IMR-90 (cell line): ENCODE data around the gene WNT7A. TPM values are rescaled to one million over a fixed set of nuclear protein-coding genes. Genes with fewer than 3 reads are reported as not detected.

Experiments
- ATAC-seq: fragments of 200-7000 bp; cut with Tn5 transposase; 2 replicates; pipeline ENCODE4 v1.9.1; 2020; ENCODE audit warnings: low read depth, mild to moderate bottlenecking, moderate library complexity
- BruUV-seq: library from RNA; stranded (reverse); fragments of 400-500 nt; replicated peaks from 2 replicates; lab custom pipeline; 2021; lab: Mats Ljungman, UMichigan
- CTCF ChIA-PET: fragments of 300-600 bp; formaldehyde crosslinking; extraction: SDS; loops from one replicate; lab custom pipeline; 2021; ENCODE audit warnings: antibody characterized with exemption; lab: Yijun Ruan, JAX
- POLR2A ChIA-PET: fragments of 300-600 bp; sonication (Branson Sonifier 250); formaldehyde crosslinking; loops from one replicate; lab custom pipeline; 2022; ENCODE audit warnings: antibody characterized with exemption; ENCODE audit not compliant: unreplicated experiment; lab: Charles Lee
- DNase-seq: peaks from one replicate; pipeline ENCODE4 v3.0.0; 2013
- H2AFZ ChIP-seq: replicated peaks from 2 replicates; pipeline ENCODE3; 2013; ENCODE audit warnings: low read length, mild to moderate bottlenecking; ENCODE audit not compliant: poor library complexity
- H2AK5ac ChIP-seq: 2 replicates; pipeline ENCODE4 v1.6.1; 2013; ENCODE audit warnings: low read depth, low read length, inconsistent platforms
- H2AK9ac ChIP-seq: replicated peaks from 2 replicates; pipeline ENCODE3; 2013; ENCODE audit warnings: mild to moderate bottlenecking, low read depth, low read length, moderate library complexity; ENCODE audit not compliant: poor library complexity
- H2BK120ac ChIP-seq: 2 replicates; pipeline ENCODE4 v1.6.1; 2013; ENCODE audit warnings: low read depth, low read length, inconsistent platforms
- H2BK15ac ChIP-seq: 3 replicates; pipeline ENCODE4 v1.6.1; 2013; ENCODE audit warnings: low read depth, low read length, inconsistent platforms
- H2BK20ac ChIP-seq: 2 replicates; pipeline ENCODE4 v1.6.1; 2013; ENCODE audit warnings: low read depth, mild to moderate bottlenecking, inconsistent platforms, low read length, moderate library complexity
- H2BK5ac ChIP-seq: 2 replicates; pipeline ENCODE4 v1.6.1; 2013; ENCODE audit warnings: mild to moderate bottlenecking, low read depth, low read length, inconsistent platforms; ENCODE audit not compliant: poor library complexity, severe bottlenecking
- H3K14ac ChIP-seq: replicated peaks from 2 replicates; pipeline ENCODE4 v1.6.1; 2013; ENCODE audit warnings: low read depth, low read length, inconsistent platforms
- H3K18ac ChIP-seq: 2 replicates; pipeline ENCODE4 v1.6.1; 2013; ENCODE audit warnings: low read depth, low read length, control low read depth
- H3K23ac ChIP-seq: 2 replicates; pipeline ENCODE4 v1.6.1; 2013; ENCODE audit warnings: low read depth, low read length, inconsistent platforms
- H3K27ac ChIP-seq: 2 replicates; pipeline ENCODE4 v1.5.1; 2013; ENCODE audit warnings: mild to moderate bottlenecking, control low read depth, low read length; ENCODE audit not compliant: insufficient read depth
- H3K27me3 ChIP-seq: 2 replicates; pipeline ENCODE4 v1.6.1; 2013; ENCODE audit warnings: low read length; ENCODE audit not compliant: control insufficient read depth, insufficient read depth
- H3K36me3 ChIP-seq: 2 replicates; pipeline ENCODE4 v1.6.1; 2013; ENCODE audit warnings: low read length, mixed read lengths; ENCODE audit not compliant: control insufficient read depth, insufficient read depth
- H3K4ac ChIP-seq: 2 replicates; pipeline ENCODE4 v1.6.1; 2013; ENCODE audit warnings: low read depth, low read length, inconsistent platforms
- H3K4me1 ChIP-seq: 2 replicates; pipeline ENCODE4 v1.6.1; 2013; ENCODE audit warnings: low read length, mixed read lengths; ENCODE audit not compliant: control insufficient read depth, insufficient read depth
- H3K4me2 ChIP-seq: 2 replicates; pipeline ENCODE4 v1.6.1; 2013; ENCODE audit warnings: low read depth, mild to moderate bottlenecking, control low read depth, low read length, moderate library complexity
- H3K4me3 ChIP-seq: 2 replicates; pipeline ENCODE4 v1.5.1; 2013; ENCODE audit warnings: low read depth, mild to moderate bottlenecking, control low read depth, low read length, moderate library complexity; ENCODE audit not compliant: insufficient read depth
- H3K56ac ChIP-seq: 2 replicates; pipeline ENCODE4 v1.6.1; 2013; ENCODE audit warnings: low read length, inconsistent platforms; ENCODE audit not compliant: insufficient read depth; ENCODE audit errors: extremely low read depth
- H3K79me1 ChIP-seq, 2 experiments: 2 replicates each; pipeline ENCODE4 v1.6.1; 2013; ENCODE audit warnings: low read length in 2 of 2, inconsistent platforms in 1 of 2, low read depth in 1 of 2
- H3K9ac ChIP-seq: 2 replicates; pipeline ENCODE4 v1.6.1; 2013; ENCODE audit warnings: low read depth, low read length, control low read depth
- H3K9me1 ChIP-seq: 2 replicates; pipeline ENCODE4 v1.6.1; 2013; ENCODE audit warnings: low read length, inconsistent platforms; ENCODE audit not compliant: insufficient read depth
- H3K9me3 ChIP-seq: 2 replicates; pipeline ENCODE4 v1.6.1; 2013; ENCODE audit warnings: low read length; ENCODE audit not compliant: control insufficient read depth, insufficient read depth
- H4K20me1 ChIP-seq: 2 replicates; pipeline ENCODE4 v1.6.1; 2013; ENCODE audit warnings: low read length, inconsistent platforms; ENCODE audit not compliant: insufficient read depth
- H4K5ac ChIP-seq: 2 replicates; pipeline ENCODE4 v1.6.1; 2013; ENCODE audit warnings: mild to moderate bottlenecking, low read depth, low read length, control low read depth
- H4K8ac ChIP-seq, 2 experiments: 2 replicates each; pipeline ENCODE4 v1.6.1; 2013; ENCODE audit warnings: low read depth in 2 of 2, low read length in 2 of 2, control low read depth in 1 of 2, inconsistent platforms in 1 of 2
- H4K91ac ChIP-seq: 2 replicates; pipeline ENCODE4 v1.6.1; 2013; ENCODE audit warnings: low read depth, low read length, inconsistent platforms; ENCODE audit not compliant: insufficient read depth
- FOS ChIP-seq: fragments of 150-350 bp; IDR thresholded peaks from 2 replicates; pipeline ENCODE4 v1.6.1; 2016; ENCODE audit warnings: low read depth, low read length
- MAZ ChIP-seq: IDR thresholded peaks from 2 replicates; pipeline ENCODE4 v1.6.1; 2012; ENCODE audit warnings: low read depth, mild to moderate bottlenecking, low read length, improper control_type of control experiment, moderate library complexity, borderline replicate concordance
- NFE2L2 ChIP-seq: fragments of 150-350 bp; IDR thresholded peaks from 2 replicates; pipeline ENCODE4 v1.6.1; 2016; ENCODE audit warnings: low read depth, mild to moderate bottlenecking, low read length
- RAD21 ChIP-seq: IDR thresholded peaks from 2 replicates; pipeline ENCODE4 v1.6.1; 2012; ENCODE audit warnings: low read length, improper control_type of control experiment
- RFX5 ChIP-seq: IDR thresholded peaks from 2 replicates; pipeline ENCODE4 v1.8.0; 2012; ENCODE audit warnings: low read depth, mild to moderate bottlenecking, low read length, moderate library complexity
- WGBS, 2 experiments: methylation state at CpG; one replicate each; pipeline versions ENCODE4 v1.1.5 to v1.1.7; 2013; ENCODE audit warnings: missing lambda C conversion rate in 2 of 2; ENCODE audit not compliant: insufficient read length in 1 of 2; ENCODE audit errors: extremely low coverage in 2 of 2; 5-methylcytosine and 5-hydroxymethylcytosine counted together
- dilution Hi-C: fragments of 300-500 bp; cut with HindIII; formaldehyde crosslinking; loops from one replicate; pipeline ENCODE4 v1.14.3; 2018; ENCODE audit warnings: low sequenced_read_pairs; ENCODE audit not compliant: unreplicated experiment
- in situ Hi-C: fragments of 300-500 bp; cut with MboI; formaldehyde crosslinking; loops from 3 replicates; pipeline ENCODE4 v1.14.3; 2019; ENCODE audit warnings: low sequenced_read_pairs, inconsistent platforms, mixed read lengths
- intact Hi-C: fragments of 100-400 bp; cut with micrococcal nuclease; formaldehyde crosslinking; loops from 2 replicates; pipeline ENCODE4 v1.10.0; 2022
- polyA plus RNA-seq, 3 experiments: library from polyadenylated mRNA; depleted of rRNA; stranded (reverse); fragments of >200 nt; gene quantifications; 2 replicates each; pipeline ENCODE4 v1.2.3, GENCODE V29; 2012; ENCODE audit warnings: low replicate concordance in 1 of 3
- total RNA-seq: library from RNA; depleted of rRNA; stranded (reverse); fragments of >200 nt; gene quantifications from 2 replicates; pipeline ENCODE4 v1.2.3, GENCODE V29; 2012
- TF ChIP-seq, protein P1 (sequence below): fragments of 150-350 bp; IDR thresholded peaks from 2 replicates; pipeline ENCODE4 v1.6.1; 2017; ENCODE audit warnings: mild to moderate bottlenecking, antibody characterized with exemption, low read length, low read depth

WNT7A gene
- total and polyA plus RNA-seq, 2 of the 4 experiments (the other 2 are of a cell fraction): not detected

DNA sequence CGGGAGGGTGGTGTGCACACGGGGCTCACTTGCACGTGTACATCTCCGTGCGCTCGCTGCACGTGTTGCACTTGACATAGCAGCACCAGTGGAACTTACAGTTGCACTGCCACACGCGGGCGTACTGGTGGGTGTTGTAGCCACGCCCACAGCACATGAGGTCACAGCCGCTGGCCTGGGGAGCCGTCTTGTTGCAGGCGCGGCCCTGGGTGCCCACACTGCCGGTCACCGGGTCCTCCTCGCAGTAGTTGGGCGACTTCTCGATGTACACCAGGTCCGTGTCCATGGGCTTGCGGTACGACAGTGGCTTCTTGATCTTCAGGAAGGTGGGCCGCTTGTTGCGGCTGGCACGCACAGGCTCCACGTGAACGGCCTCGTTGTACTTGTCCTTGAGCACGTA lies 61.0 kb downstream of the WNT7A start:
- DNase-seq: no peak
- in situ Hi-C loops: no loop called here
- no TSS peak for BruUV-seq
- Histone ChIP-seq H3K56ac (no peak overlapping the region), H3K14ac (no peak overlapping the region), H2BK15ac (no peak overlapping the region), H4K91ac (no peak overlapping the region), H3K18ac (no peak overlapping the region), H3K4ac (no peak overlapping the region), H3K36me3 (no peaks in the 10 kb centered on the region), H4K5ac (no peak overlapping the region), H3K9me3 (peaks cover 42% of the 10 kb centered on the region), H2BK120ac (no peak overlapping the region), H3K4me3 (no peak overlapping the region), H3K4me1 (no peaks in the 10 kb centered on the region), H3K4me2 (no peak overlapping the region), H2AK5ac (no peak overlapping the region), H3K27ac (no peak overlapping the region), H3K79me1 (no peaks in the 10 kb centered on the region), H4K8ac (no peak overlapping the region), H2BK20ac (no peak overlapping the region), H2AFZ (no peak overlapping the region), H3K9ac (no peak overlapping the region), H4K20me1 (no peaks in the 10 kb centered on the region), H3K23ac (no peak overlapping the region), H3K27me3 (no peaks in the 10 kb centered on the region), H2AK9ac (no peak overlapping the region), H3K9me1 (no peaks in the 10 kb centered on the region), H2BK5ac (no peak overlapping the region)
- TF ChIP-seq, protein P1, sequence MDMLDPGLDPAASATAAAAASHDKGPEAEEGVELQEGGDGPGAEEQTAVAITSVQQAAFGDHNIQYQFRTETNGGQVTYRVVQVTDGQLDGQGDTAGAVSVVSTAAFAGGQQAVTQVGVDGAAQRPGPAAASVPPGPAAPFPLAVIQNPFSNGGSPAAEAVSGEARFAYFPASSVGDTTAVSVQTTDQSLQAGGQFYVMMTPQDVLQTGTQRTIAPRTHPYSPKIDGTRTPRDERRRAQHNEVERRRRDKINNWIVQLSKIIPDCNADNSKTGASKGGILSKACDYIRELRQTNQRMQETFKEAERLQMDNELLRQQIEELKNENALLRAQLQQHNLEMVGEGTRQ: no peak
- TF ChIP-seq MAZ (no peak), RAD21 (no peak), NFE2L2 (no peak), FOS (no peak), RFX5 (no peak)
- no peak for ATAC-seq
- CTCF ChIA-PET: no interaction called here
- intact Hi-C loops: no loop called here
- POLR2A ChIA-PET: no interaction called here
- WGBS, 2 experiments: 69% methylated on average over 29 of the region's 30 CpGs; no CpG with 5 or more reads in 1 of the 2 experiments
- dilution Hi-C loops: no loop called here
